GM20431 (cell line): ENCODE results near the gene ROBO2.

ENCODE experiments used
- in situ Hi-C: fragments of 300-500 bp; cut with MseI, MboI; formaldehyde crosslinking; loops from one replicate; pipeline ENCODE4 v1.15.0; 2020; ENCODE audit warnings: low sequenced_read_pairs; ENCODE audit not compliant: unreplicated experiment

ROBO2 gene

GRCh38 chr3:77247061-77247460 is 207.2 kb downstream of the ROBO2 start:
- in situ Hi-C loops: no loop called here

GRCh38 chr3:77247817-77248216 is 207.9 kb downstream of the ROBO2 start:
- in situ Hi-C loops: no loop called here

GRCh38 chr3:77248420-77248819 is 208.5 kb downstream of the ROBO2 start:
- in situ Hi-C loops: no loop called here

GRCh38 chr3:77251136-77251535 is 211.2 kb downstream of the ROBO2 start:
- in situ Hi-C loops: no loop called here

GRCh38 chr3:77254967-77255831 is 215.3 kb downstream of the ROBO2 start:
- in situ Hi-C loops: no loop called here

- in situ Hi-C loops: no loop called here
Measured at GRCh38 chr3:77256584-77257503, 216.9 kb downstream of the ROBO2 start.

- in situ Hi-C loops: no loop called here
Measured at GRCh38 chr3:77259694-77260093, 219.8 kb downstream of the ROBO2 start.

GRCh38 chr3:77262361-77262760 is 222.5 kb downstream of the ROBO2 start:
- in situ Hi-C loops: no loop called here

GRCh38 chr3:77267589-77267988 is 227.7 kb downstream of the ROBO2 start:
- in situ Hi-C loops: no loop called here

- in situ Hi-C loops: no loop called here
Measured at GRCh38 chr3:77271306-77271705, 231.4 kb downstream of the ROBO2 start.

- in situ Hi-C loops: no loop called here
Measured at GRCh38 chr3:77271711-77272110, 231.8 kb downstream of the ROBO2 start.

GRCh38 chr3:77279276-77279675 is 239.4 kb downstream of the ROBO2 start:
- in situ Hi-C loops: no loop called here

- in situ Hi-C loops: no loop called here
Measured at GRCh38 chr3:77281721-77282120, 241.8 kb downstream of the ROBO2 start.

GRCh38 chr3:77283108-77283507 is 243.2 kb downstream of the ROBO2 start:
- in situ Hi-C loops: no loop called here

- in situ Hi-C loops: no loop called here
Measured at GRCh38 chr3:77288348-77288747, 248.4 kb downstream of the ROBO2 start.

GRCh38 chr3:77296527-77296926 is 256.6 kb downstream of the ROBO2 start:
- in situ Hi-C loops: no loop called here

- in situ Hi-C loops: no loop called here
Measured at GRCh38 chr3:77298417-77298816, 258.5 kb downstream of the ROBO2 start.

- in situ Hi-C loops: no loop called here
Measured at GRCh38 chr3:77303955-77304699, 264.2 kb downstream of the ROBO2 start.

GRCh38 chr3:77304700-77305021 is 264.8 kb downstream of the ROBO2 start:
- in situ Hi-C loops: no loop called here

- in situ Hi-C loops: no loop called here
Measured at GRCh38 chr3:77309460-77309859, 269.6 kb downstream of the ROBO2 start.
